ENCODE measurements around the gene GUCD1. TPM values are rescaled to one million over a fixed set of nuclear protein-coding genes. Genes with fewer than 3 reads are reported as not detected.

GUCD1 gene
- total RNA-seq, 1 donor from 2014 or later: 77.7 TPM

GRCh38 chr22:24595863-24596262 is 40.9 kb upstream of the GUCD1 start:
- no peaks in the 10 kb centered on the region for H3K9me3 ChIP-seq (ENCODE audit: insufficient read depth, low read depth, low read length)
- peaks cover 1% of the 10 kb centered on the region for H3K36me3 Mint-ChIP-seq (ENCODE audit: low read depth, unreplicated experiment)
- H3K4me1 Mint-ChIP-seq (ENCODE audit: low read depth, unreplicated experiment): peaks cover 4% of the 10 kb centered on the region
- no peak overlapping the region for H3K4me3 Mint-ChIP-seq (ENCODE audit: unreplicated experiment)
- no peak overlapping the region for H3K9ac ChIP-seq (ENCODE audit: low read length)
- H3K9me3 Mint-ChIP-seq (ENCODE audit: unreplicated experiment): no peaks in the 10 kb centered on the region
- no peak overlapping the region for H3K4me3 ChIP-seq (ENCODE audit: insufficient read depth, low read depth, low read length)
- peaks cover 8% of the 10 kb centered on the region for H3K4me1 ChIP-seq (ENCODE audit: insufficient read depth, low read length)
- DNase-seq (ENCODE audit: low read depth) (no peak), FAIRE-seq (no peak)
- H2AFZ ChIP-seq (ENCODE audit: low read depth, low read length): no peak overlapping the region
- no peak overlapping the region for H3K4me2 ChIP-seq (ENCODE audit: low read length)
- H3K27ac ChIP-seq (ENCODE audit: low read depth, low read length): no peak overlapping the region
- TF ChIP-seq CTCF (IDR thresholded peaks at IDR 0.05; ENCODE audit: insufficient read depth, low read depth, low read length) (no peak), EZH2 (IDR thresholded peaks at IDR 0.05; ENCODE audit: insufficient read depth, low read length) (no peak)
- peaks cover 6% of the 10 kb centered on the region for H3K27me3 Mint-ChIP-seq (ENCODE audit: low read depth, unreplicated experiment)
- no peaks in the 10 kb centered on the region for H3K27me3 ChIP-seq (ENCODE audit: insufficient read depth, low read length)
- H3K79me2 ChIP-seq (ENCODE audit: insufficient read depth, low read length): no peaks in the 10 kb centered on the region
- no peaks in the 10 kb centered on the region for H3K36me3 ChIP-seq (ENCODE audit: insufficient read depth, low read length)
- no peak overlapping the region for H3K27ac Mint-ChIP-seq (ENCODE audit: unreplicated experiment)
- H4K20me1 ChIP-seq (ENCODE audit: insufficient read depth, low read length): no peaks in the 10 kb centered on the region

- TF ChIP-seq CTCF (IDR thresholded peaks at IDR 0.05; ENCODE audit: insufficient read depth, low read depth, low read length): no peak
- TF ChIP-seq EZH2 (IDR thresholded peaks at IDR 0.05; ENCODE audit: insufficient read depth, low read length): no peak
Observed at GRCh38 chr22:24595228-24595627, 40.3 kb upstream of the GUCD1 start.

GRCh38 chr22:24594569-24595120 is 39.7 kb upstream of the GUCD1 start:
- Histone ChIP-seq H3K4me3 (ENCODE audit: insufficient read depth, low read depth, low read length) (no peak overlapping the region), H2AFZ (ENCODE audit: low read depth, low read length) (no peak overlapping the region), H3K36me3 (ENCODE audit: insufficient read depth, low read length) (no peaks in the 10 kb centered on the region), H3K4me1 (ENCODE audit: insufficient read depth, low read length) (peaks cover 8% of the 10 kb centered on the region), H3K9ac (ENCODE audit: low read length) (no peak overlapping the region), H3K27me3 (ENCODE audit: insufficient read depth, low read length) (no peaks in the 10 kb centered on the region), H3K4me2 (ENCODE audit: low read length) (no peak overlapping the region), H3K79me2 (ENCODE audit: insufficient read depth, low read length) (no peaks in the 10 kb centered on the region), H3K27ac (ENCODE audit: low read depth, low read length) (no peak overlapping the region), H3K9me3 (ENCODE audit: insufficient read depth, low read depth, low read length) (no peaks in the 10 kb centered on the region), H4K20me1 (ENCODE audit: insufficient read depth, low read length) (no peaks in the 10 kb centered on the region)
- TF ChIP-seq CTCF (IDR thresholded peaks at IDR 0.05; ENCODE audit: insufficient read depth, low read depth, low read length): no peak
- no peak for TF ChIP-seq EZH2 (IDR thresholded peaks at IDR 0.05; ENCODE audit: insufficient read depth, low read length)
- Mint-ChIP-seq H3K4me1 (ENCODE audit: low read depth, unreplicated experiment) (peaks cover 4% of the 10 kb centered on the region), H3K9me3 (ENCODE audit: unreplicated experiment) (no peaks in the 10 kb centered on the region), H3K27me3 (ENCODE audit: low read depth, unreplicated experiment) (peaks cover 6% of the 10 kb centered on the region), H3K4me3 (ENCODE audit: unreplicated experiment) (no peak overlapping the region), H3K36me3 (ENCODE audit: low read depth, unreplicated experiment) (peaks cover 1% of the 10 kb centered on the region), H3K27ac (ENCODE audit: unreplicated experiment) (no peak overlapping the region)
- no peak for DNase-seq (ENCODE audit: low read depth)
- no peak for FAIRE-seq

More at GRCh38 chr22:24595228-24595627, 40.3 kb upstream of the GUCD1 start:
- H3K27me3 ChIP-seq (ENCODE audit: insufficient read depth, low read length): no peaks in the 10 kb centered on the region
- H2AFZ ChIP-seq (ENCODE audit: low read depth, low read length): no peak overlapping the region
- Mint-ChIP-seq H3K9me3 (ENCODE audit: unreplicated experiment) (no peaks in the 10 kb centered on the region), H3K27me3 (ENCODE audit: low read depth, unreplicated experiment) (peaks cover 6% of the 10 kb centered on the region), H3K27ac (ENCODE audit: unreplicated experiment) (no peak overlapping the region), H3K4me1 (ENCODE audit: low read depth, unreplicated experiment) (peaks cover 4% of the 10 kb centered on the region), H3K4me3 (ENCODE audit: unreplicated experiment) (no peak overlapping the region), H3K36me3 (ENCODE audit: low read depth, unreplicated experiment) (peaks cover 1% of the 10 kb centered on the region)
- H3K79me2 ChIP-seq (ENCODE audit: insufficient read depth, low read length): no peaks in the 10 kb centered on the region
- H3K27ac ChIP-seq (ENCODE audit: low read depth, low read length): no peak overlapping the region
- H3K36me3 ChIP-seq (ENCODE audit: insufficient read depth, low read length): no peaks in the 10 kb centered on the region
- no peak overlapping the region for H3K4me2 ChIP-seq (ENCODE audit: low read length)
- H3K4me1 ChIP-seq (ENCODE audit: insufficient read depth, low read length): peaks cover 8% of the 10 kb centered on the region
- FAIRE-seq (no peak), DNase-seq (ENCODE audit: low read depth) (no peak)
- no peak overlapping the region for H3K9ac ChIP-seq (ENCODE audit: low read length)
- no peaks in the 10 kb centered on the region for H4K20me1 ChIP-seq (ENCODE audit: insufficient read depth, low read length)
- no peak overlapping the region for H3K4me3 ChIP-seq (ENCODE audit: insufficient read depth, low read depth, low read length)
- no peaks in the 10 kb centered on the region for H3K9me3 ChIP-seq (ENCODE audit: insufficient read depth, low read depth, low read length)

Data from astrocyte (in vitro differentiated cells and primary cell).